Lower leg skin (tissue), 4 donors: Measurements from ENCODE around the gene CIB4. TPM values are rescaled to one million over a fixed set of nuclear protein-coding genes. Genes with fewer than 3 reads are reported as not detected.
A peak's percentile ranks its signal among the peaks of the same experiment; 100 is the strongest.

ENCODE experiments used
- DNase-seq, 2 donors: peaks; one replicate each; pipeline ENCODE4 v3.0.0-alpha.2; 2019; ENCODE audit warnings: low spot score in 2 of 2
- H3K4me3 ChIP-seq: fragments of 200-600 bp; sonication (generic); 2 replicates; pipeline ENCODE4 v1.5.1; 2017; ENCODE audit warnings: mild to moderate bottlenecking, low read depth; ENCODE audit not compliant: poor library complexity, severe bottlenecking
- CTCF ChIP-seq, 3 donors: fragments of 450-650 bp; IDR thresholded peaks; one replicate each; pipeline ENCODE4 v1.5.1; 2016; ENCODE audit warnings: antibody characterized with exemption in 3 of 3, mild to moderate bottlenecking in 3 of 3, moderate library complexity in 2 of 3
- POLR2A ChIP-seq, 2 donors: fragments of 450-650 bp; IDR thresholded peaks; one replicate each; pipeline ENCODE4 v1.6.1; 2016 to 2017; ENCODE audit warnings: antibody characterized with exemption in 2 of 2, mild to moderate bottlenecking in 1 of 2, moderate library complexity in 1 of 2
- WGBS, 2 donors: methylation state at CpG; one replicate each; pipeline ENCODE4 v1.1.5; 2018; 5-methylcytosine and 5-hydroxymethylcytosine counted together
- intact Hi-C: fragments of 100-400 bp; cut with DNase I; formaldehyde crosslinking; loops from one replicate; pipeline ENCODE4 v1.15.0; 2023; ENCODE audit warnings: low total_unique reads
- total RNA-seq, 4 donors: library from RNA; depleted of rRNA; stranded (reverse); fragments of >200 nt; gene quantifications; one replicate each; pipeline ENCODE4 v1.1.0, GENCODE V29; 2016

The CIB4 gene
- total RNA-seq, 4 donors from 2014 or later, result not detected

GRCh38 chr2:26613241-26614215, 27.6 kb downstream of the CIB4 start:
- DNase-seq, result peak in 1 of 2 donors; percentile 83

GRCh38 chr2:26612522-26613240, 28.5 kb downstream of the CIB4 start:
- 37 to 49% methylated on average over 8 of the region's 8 CpGs for WGBS, 2 donors
- intact Hi-C loops, result no loop called here

More at GRCh38 chr2:26613241-26614215, 27.6 kb downstream of the CIB4 start:
- intact Hi-C loops, result no loop called here
- 58 to 60% methylated on average over 13 of the region's 13 CpGs for WGBS, 2 donors
- no peak for TF ChIP-seq POLR2A (IDR thresholded peaks at IDR 0.05)
- no peak for TF ChIP-seq CTCF (IDR thresholded peaks at IDR 0.05)
- no peak overlapping the region for H3K4me3 ChIP-seq

GRCh38 chr2:26612034-26612433, 29.1 kb downstream of the CIB4 start:
- intact Hi-C loops, result no loop called here
- WGBS, 2 donors, result 86 to 90% methylated on average over 2 of the region's 2 CpGs
- DNase-seq, result no peak
- TF ChIP-seq POLR2A (IDR thresholded peaks at IDR 0.05), result no peak
- TF ChIP-seq CTCF (IDR thresholded peaks at IDR 0.05), result no peak
- no peak overlapping the region for H3K4me3 ChIP-seq

More at GRCh38 chr2:26612522-26613240, 28.5 kb downstream of the CIB4 start:
- H3K4me3 ChIP-seq, result no peak overlapping the region
- DNase-seq, result peak; percentile 43 to 85
- TF ChIP-seq POLR2A (IDR thresholded peaks at IDR 0.05) (no peak), CTCF (IDR thresholded peaks at IDR 0.05) (no peak)

- no peak overlapping the region for H3K4me3 ChIP-seq
- intact Hi-C loops, result no loop called here
- peak in 1 of 2 donors; percentile 72 for DNase-seq
- TF ChIP-seq POLR2A (IDR thresholded peaks at IDR 0.05) (no peak), CTCF (IDR thresholded peaks at IDR 0.05) (no peak)
- WGBS, 2 donors, result 57 to 65% methylated on average over 6 to 7 of the region's 7 CpGs
These were observed 30.4 kb downstream of the CIB4 start for GRCh38 chr2:26610504-26611335.

GRCh38 chr2:26609839-26610277, 31.3 kb downstream of the CIB4 start:
- peak in 1 of 2 donors; percentile 67 for DNase-seq
- no peak overlapping the region for H3K4me3 ChIP-seq
- TF ChIP-seq CTCF (IDR thresholded peaks at IDR 0.05), result no peak
- no peak for TF ChIP-seq POLR2A (IDR thresholded peaks at IDR 0.05)
- WGBS, 2 donors, result 76 to 83% methylated on average over 10 of the region's 10 CpGs
- intact Hi-C loops, result loop anchor here (5.0 kb wide), 1 partner anchor 132 kb away; no protein-coding TSS in a partner anchor
